HepG2 (cell line): ENCODE measurements around the gene TPRKB. TPM values are rescaled to one million over a fixed set of nuclear protein-coding genes. Genes with fewer than 3 reads are reported as not detected.

Experiments used
- ARHGAP35 ChIP-seq: sonication (generic); formaldehyde crosslinking; IDR thresholded peaks from 2 replicates; pipeline ENCODE4 v1.9.0; 2022; ENCODE audit warnings: mild to moderate bottlenecking, inconsistent platforms, moderate library complexity, missing genetic modification reagents, borderline replicate concordance
- CHD2 ChIP-seq: IDR thresholded peaks from 2 replicates; pipeline ENCODE4 v1.6.1; 2011; ENCODE audit warnings: low read depth, low read length, improper control_type of control experiment
- EP300 ChIP-seq, 3 experiments: sonication (generic) in 1 of 3; formaldehyde crosslinking in 1 of 3; IDR thresholded peaks; 2 replicates each; pipeline versions ENCODE4 v1.5.1 to v1.6.1; 2011 to 2020; ENCODE audit warnings: low read depth in 2 of 3, low read length in 2 of 3, borderline replicate concordance in 1 of 3, improper control_type of control experiment in 1 of 3, mild to moderate bottlenecking in 1 of 3, missing genetic modification reagents in 1 of 3, moderate library complexity in 1 of 3
- FOXK2 ChIP-seq: fragments of 450-650 bp; IDR thresholded peaks from 2 replicates; pipeline ENCODE4 v1.6.1; 2016
- GPN1 ChIP-seq: sonication (generic); formaldehyde crosslinking; IDR thresholded peaks from 2 replicates; pipeline ENCODE4 v1.5.1; 2020; ENCODE audit warnings: missing genetic modification reagents, borderline replicate concordance
- GZF1 ChIP-seq: sonication (generic); formaldehyde crosslinking; IDR thresholded peaks from 2 replicates; pipeline ENCODE4 v1.5.1; 2020; ENCODE audit warnings: mild to moderate bottlenecking, missing genetic modification reagents
- JUN ChIP-seq: sonication (generic); formaldehyde crosslinking; IDR thresholded peaks from 2 replicates; pipeline ENCODE4 v1.4.0; 2020; ENCODE audit warnings: mild to moderate bottlenecking, missing genetic modification reagents
- JUNB ChIP-seq: sonication (generic); formaldehyde crosslinking; IDR thresholded peaks from 2 replicates; pipeline ENCODE4 v1.8.0; 2022; ENCODE audit warnings: missing genetic modification reagents, mild to moderate bottlenecking, borderline replicate concordance
- KDM5B ChIP-seq: sonication (generic); formaldehyde crosslinking; IDR thresholded peaks from 2 replicates; pipeline ENCODE4 v1.4.0; 2020; ENCODE audit warnings: missing genetic modification reagents, mild to moderate bottlenecking, borderline replicate concordance
- MATR3 ChIP-seq: sonication (generic); formaldehyde crosslinking; IDR thresholded peaks from 2 replicates; pipeline ENCODE4 v1.4.0; 2020; ENCODE audit warnings: missing genetic modification reagents
- MTA3 ChIP-seq: sonication (generic); formaldehyde crosslinking; IDR thresholded peaks from 2 replicates; pipeline ENCODE4 v1.4.0; 2020; ENCODE audit warnings: missing genetic modification reagents
- MYNN ChIP-seq: sonication (generic); formaldehyde crosslinking; IDR thresholded peaks from 2 replicates; pipeline ENCODE4 v1.4.0; 2020; ENCODE audit warnings: mild to moderate bottlenecking, low read depth, missing genetic modification reagents
- TSC22D2 ChIP-seq: sonication (generic); formaldehyde crosslinking; IDR thresholded peaks from 2 replicates; pipeline ENCODE4 v1.5.1; 2020; ENCODE audit warnings: missing genetic modification reagents, mild to moderate bottlenecking, borderline replicate concordance
- ZNF33A ChIP-seq: sonication (generic); formaldehyde crosslinking; IDR thresholded peaks from 2 replicates; pipeline ENCODE4 v1.5.1; 2020; ENCODE audit warnings: missing genetic modification reagents, mild to moderate bottlenecking, moderate library complexity, borderline replicate concordance
- ZNF34 ChIP-seq: sonication (generic); formaldehyde crosslinking; IDR thresholded peaks from 2 replicates; pipeline ENCODE4 v1.4.0; 2020; ENCODE audit warnings: mild to moderate bottlenecking, missing genetic modification reagents, borderline replicate concordance
- ZNF552 ChIP-seq: sonication (generic); formaldehyde crosslinking; IDR thresholded peaks from 2 replicates; pipeline ENCODE4 v1.9.0; 2022; ENCODE audit warnings: missing genetic modification reagents, mild to moderate bottlenecking, borderline replicate concordance
- ZNF614 ChIP-seq: IDR thresholded peaks from 2 replicates; pipeline ENCODE4 v1.6.1; 2018; ENCODE audit warnings: missing biosample characterization, missing genetic modification reagents, inconsistent platforms, borderline replicate concordance
- ZNF646 ChIP-seq: sonication (generic); formaldehyde crosslinking; IDR thresholded peaks from 2 replicates; pipeline ENCODE4 v1.9.0; 2021; ENCODE audit warnings: mild to moderate bottlenecking, missing genetic modification reagents
- ZNF792 ChIP-seq: IDR thresholded peaks from 2 replicates; pipeline ENCODE4 v1.6.1; 2016
- polyA plus RNA-seq, 8 experiments: library from polyadenylated mRNA; depleted of rRNA in 3 of 8; stranded (reverse) in 7 of 8; unstranded in 1 of 8; fragments of >200 nt; fragmentation: Illumina TruSeq in 4 of 8; extraction: Trizol in 4 of 8; gene quantifications; 2 replicates each; pipeline versions ENCODE4 v1.2.1 to v1.2.3, GENCODE V29; 2011 to 2016; ENCODE audit warnings: low read depth in 4 of 8, missing spikeins in 1 of 8, mixed read lengths in 1 of 8; ENCODE audit not compliant: insufficient read depth in 1 of 8
- total RNA-seq, 5 experiments: library from RNA; depleted of rRNA; stranded (reverse); fragments of >200 nt; fragmentation: Illumina TruSeq; extraction: Trizol; gene quantifications; 2 replicates each; pipeline ENCODE4 v1.2.3, GENCODE V29; 2016; ENCODE audit warnings: low read depth in 1 of 5
- TF ChIP-seq, protein P1 (sequence below): sonication (generic); formaldehyde crosslinking; IDR thresholded peaks from 2 replicates; pipeline ENCODE4 v1.8.0; 2022; ENCODE audit warnings: missing genetic modification reagents, mild to moderate bottlenecking, moderate library complexity, borderline replicate concordance

TPRKB gene
- total and polyA plus RNA-seq, 2 of the 13 experiments (the other 11 are each of a cell fraction or from before 2014, with no cell fraction given) = 32.0 to 58.0 TPM

DNA sequence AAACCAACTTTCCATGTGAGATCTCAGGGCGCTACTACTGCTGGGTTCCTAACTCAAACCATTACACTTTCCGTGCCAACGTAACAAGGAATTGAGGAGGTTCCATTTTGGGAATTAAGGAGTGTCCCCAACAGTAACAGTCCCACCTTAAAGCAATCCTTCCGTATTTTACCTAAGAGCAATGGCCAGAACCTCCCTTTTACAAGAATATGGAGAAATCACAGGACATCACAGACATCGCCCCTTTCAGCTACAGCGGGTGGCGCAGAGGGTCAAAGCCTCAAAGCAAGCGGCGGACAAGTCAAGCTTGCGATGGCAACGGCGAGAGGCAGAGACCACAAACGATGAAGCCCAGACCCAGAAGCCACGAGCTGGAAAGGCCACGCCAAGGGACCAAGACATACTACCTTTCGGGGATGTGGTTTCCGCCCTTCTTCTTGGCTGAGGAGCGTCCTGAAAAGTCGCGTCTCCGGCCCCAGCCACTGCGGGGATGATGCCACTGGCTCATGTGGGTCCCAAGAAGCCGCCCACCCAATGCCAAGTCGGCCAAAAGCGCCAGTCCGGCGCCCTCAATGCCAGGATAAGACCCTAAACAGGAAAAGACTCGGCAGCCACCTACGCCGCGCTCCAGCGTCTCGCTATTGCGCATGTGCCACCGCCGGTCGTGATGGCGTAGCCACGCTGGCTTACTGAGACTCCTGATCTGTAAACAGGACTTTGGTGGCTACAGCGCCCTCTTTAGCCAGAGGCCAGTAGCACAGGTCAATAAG is 42.5 kb upstream of the TPRKB start, which contains the start of gene DUSP11 (continued):
- TF ChIP-seq, protein P1, sequence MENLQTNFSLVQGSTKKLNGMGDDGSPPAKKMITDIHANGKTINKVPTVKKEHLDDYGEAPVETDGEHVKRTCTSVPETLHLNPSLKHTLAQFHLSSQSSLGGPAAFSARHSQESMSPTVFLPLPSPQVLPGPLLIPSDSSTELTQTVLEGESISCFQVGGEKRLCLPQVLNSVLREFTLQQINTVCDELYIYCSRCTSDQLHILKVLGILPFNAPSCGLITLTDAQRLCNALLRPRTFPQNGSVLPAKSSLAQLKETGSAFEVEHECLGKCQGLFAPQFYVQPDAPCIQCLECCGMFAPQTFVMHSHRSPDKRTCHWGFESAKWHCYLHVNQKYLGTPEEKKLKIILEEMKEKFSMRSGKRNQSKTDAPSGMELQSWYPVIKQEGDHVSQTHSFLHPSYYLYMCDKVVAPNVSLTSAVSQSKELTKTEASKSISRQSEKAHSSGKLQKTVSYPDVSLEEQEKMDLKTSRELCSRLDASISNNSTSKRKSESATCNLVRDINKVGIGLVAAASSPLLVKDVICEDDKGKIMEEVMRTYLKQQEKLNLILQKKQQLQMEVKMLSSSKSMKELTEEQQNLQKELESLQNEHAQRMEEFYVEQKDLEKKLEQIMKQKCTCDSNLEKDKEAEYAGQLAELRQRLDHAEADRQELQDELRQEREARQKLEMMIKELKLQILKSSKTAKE (CRISPR knock-in tag) = no peak
- TF ChIP-seq ZNF614 (CRISPR knock-in tag) (peak; percentile 84; the same call in 1 of the 2 replicates), ZNF646 (CRISPR knock-in tag) (no peak), ZNF33A (CRISPR knock-in tag) (no peak), CHD2 (no peak), ZNF34 (CRISPR knock-in tag) (peak; percentile 58; the same call in 1 of the 2 replicates), ARHGAP35 (CRISPR knock-in tag) (peak; percentile 68; the same call in 1 of the 2 replicates), JUN (CRISPR knock-in tag) (0 out of 2 replicates have a peak, but pooled peaks have one; percentile 10), GZF1 (CRISPR knock-in tag) (peak; percentile 91; the same call in 1 of the 2 replicates), JUNB (no peak), MYNN (no peak; the same call in 1 of the 2 replicates), MATR3 (CRISPR knock-in tag) (no peak), GPN1 (CRISPR knock-in tag) (no peak), EP300 (IDR thresholded peaks at IDR 0.05; ENCODE audit: low read depth in 2 of 2, low read length in 2 of 2) (peak; percentile 21 to 38; a peak in 1 of 4 replicates), EP300 (CRISPR knock-in tag; IDR thresholded peaks at IDR 0.05; ENCODE audit: borderline replicate concordance) (no peak), ZNF552 (CRISPR knock-in tag) (no peak), MTA3 (CRISPR knock-in tag) (peak; percentile 69; the same call in 1 of the 2 replicates), FOXK2 (peak; percentile 96), TSC22D2 (no peak), KDM5B (peak; percentile 71; the same call in 1 of the 2 replicates), ZNF792 (CRISPR knock-in tag) (no peak)
